Heart left ventricle (tissue), 13 donors: ENCODE data around the gene NUDT5.

Experiments used
- POLR2A ChIP-seq, 2 donors: fragments of 450-650 bp; IDR thresholded peaks; one replicate each; pipeline ENCODE4 v1.6.1; 2017; ENCODE audit warnings: antibody characterized with exemption in 2 of 2, mild to moderate bottlenecking in 2 of 2, moderate library complexity in 2 of 2
- TF ChIP-seq, protein P1 (sequence below), 12 donors: fragments of 200-600 bp; sonication (generic) in 4 of 12; IDR thresholded peaks; one replicate each; pipeline versions ENCODE4 v1.5.0 to v1.8.0; 2018 to 2022; ENCODE audit warnings: antibody characterized with exemption in 12 of 12, mild to moderate bottlenecking in 5 of 12
- donor health status: ischemic (EF 13 %, LVEDD 7.1; RV severe dilation, severe dysfunction).
- donor health status: DM: no; HTN: yes; CAD: no.
- donor health status: DM: no; HTN: no; CAD: no.
- donor health status: ischemic (EF 25% LVEDD 6.9; RV normal size, moderate dysfunction).
- donor health status: ischemic (EF 25% LVEDD 5.7; RV mildly dilated, moderate dysfunction).
- donor health status: ischemic (EF 35%, LVEDD 5.7; RV mildly dilated, moderate dysfunction).
- donor health status: nonischemic (EF 11% LVEDD 7.7; RV severe dilation, severe dysfunction).
- donor health status: DM: yes; HTN: yes; CAD: no.
- donor health status: PGD.
- donor health status: ischemic (EF 29% LVEDD 5.4; RV normal size, mild dysfunction).
- donor health status: nonischemic (EF 23%, LVEDD 6.1; RV moderate dilation, normal function).

DNA sequence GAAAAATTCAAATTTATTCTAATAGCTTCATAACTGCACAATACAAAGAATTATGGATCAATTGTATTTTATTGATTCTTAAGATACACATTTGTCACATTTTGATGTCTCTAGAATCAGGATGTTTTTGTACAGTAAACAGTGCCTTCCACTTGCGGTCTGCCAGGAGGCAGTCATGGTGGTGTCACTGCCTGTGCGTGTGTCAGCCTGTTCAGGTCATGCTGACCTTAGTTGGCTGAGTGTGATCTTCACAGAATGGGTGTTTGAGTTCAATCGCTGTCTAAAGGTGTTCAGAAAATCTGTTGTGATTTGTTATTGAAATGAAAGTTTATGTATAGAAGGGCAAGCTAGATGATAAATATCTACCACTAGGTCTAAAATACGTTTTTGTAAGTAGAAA lies 45.5 kb downstream of the NUDT5 start:
- TF ChIP-seq POLR2A (IDR thresholded peaks at IDR 0.05) = no peak
- TF ChIP-seq, protein P1, sequence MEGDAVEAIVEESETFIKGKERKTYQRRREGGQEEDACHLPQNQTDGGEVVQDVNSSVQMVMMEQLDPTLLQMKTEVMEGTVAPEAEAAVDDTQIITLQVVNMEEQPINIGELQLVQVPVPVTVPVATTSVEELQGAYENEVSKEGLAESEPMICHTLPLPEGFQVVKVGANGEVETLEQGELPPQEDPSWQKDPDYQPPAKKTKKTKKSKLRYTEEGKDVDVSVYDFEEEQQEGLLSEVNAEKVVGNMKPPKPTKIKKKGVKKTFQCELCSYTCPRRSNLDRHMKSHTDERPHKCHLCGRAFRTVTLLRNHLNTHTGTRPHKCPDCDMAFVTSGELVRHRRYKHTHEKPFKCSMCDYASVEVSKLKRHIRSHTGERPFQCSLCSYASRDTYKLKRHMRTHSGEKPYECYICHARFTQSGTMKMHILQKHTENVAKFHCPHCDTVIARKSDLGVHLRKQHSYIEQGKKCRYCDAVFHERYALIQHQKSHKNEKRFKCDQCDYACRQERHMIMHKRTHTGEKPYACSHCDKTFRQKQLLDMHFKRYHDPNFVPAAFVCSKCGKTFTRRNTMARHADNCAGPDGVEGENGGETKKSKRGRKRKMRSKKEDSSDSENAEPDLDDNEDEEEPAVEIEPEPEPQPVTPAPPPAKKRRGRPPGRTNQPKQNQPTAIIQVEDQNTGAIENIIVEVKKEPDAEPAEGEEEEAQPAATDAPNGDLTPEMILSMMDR (IDR thresholded peaks at IDR 0.05) = no peak
